Astrocyte (in vitro differentiated cells and primary cell): ENCODE measurements around the gene DTNB. TPM values are rescaled to one million over a fixed set of nuclear protein-coding genes. Genes with fewer than 3 reads are reported as not detected.

Experiments used
- DNase-seq: peaks from one replicate; pipeline ENCODE4 v3.0.0-alpha.2; 2010; ENCODE audit warnings: low read depth
- FAIRE-seq: peaks from 2 replicates; lab custom pipeline; 2011; peaks lifted over from hg19 to GRCh38; lab: Jason Lieb, UNC
- H2AFZ ChIP-seq: 2 replicates; pipeline ENCODE4 v1.6.0; 2012; ENCODE audit warnings: low read depth, low read length, inconsistent platforms
- H3K27ac ChIP-seq: 2 replicates; pipeline ENCODE4 v1.5.1; 2011; ENCODE audit warnings: low read depth, low read length, inconsistent platforms
- H3K27me3 ChIP-seq: 2 replicates; pipeline ENCODE4 v1.6.0; 2011; ENCODE audit warnings: low read length, inconsistent platforms; ENCODE audit not compliant: insufficient read depth
- H3K36me3 ChIP-seq: 2 replicates; pipeline ENCODE4 v1.5.1; 2011; ENCODE audit warnings: low read length, inconsistent platforms; ENCODE audit not compliant: insufficient read depth
- H3K4me1 ChIP-seq: 2 replicates; pipeline ENCODE4 v1.5.1; 2011; ENCODE audit warnings: low read length, inconsistent platforms; ENCODE audit not compliant: insufficient read depth
- H3K4me2 ChIP-seq: 2 replicates; pipeline ENCODE4 v1.6.0; 2012; ENCODE audit warnings: low read length, inconsistent platforms
- H3K4me3 ChIP-seq: 2 replicates; pipeline ENCODE4 v1.5.1; 2011; ENCODE audit warnings: low read depth, mild to moderate bottlenecking, low read length, inconsistent platforms; ENCODE audit not compliant: insufficient read depth
- H3K79me2 ChIP-seq: 2 replicates; pipeline ENCODE4 v1.6.0; 2012; ENCODE audit warnings: mild to moderate bottlenecking, low read length, inconsistent platforms; ENCODE audit not compliant: insufficient read depth
- H3K9ac ChIP-seq: 2 replicates; pipeline ENCODE4 v1.6.0; 2012; ENCODE audit warnings: mild to moderate bottlenecking, low read length, inconsistent platforms
- H3K9me3 ChIP-seq: 2 replicates; pipeline ENCODE4 v1.5.1; 2012; ENCODE audit warnings: low read depth, mild to moderate bottlenecking, low read length, inconsistent platforms; ENCODE audit not compliant: insufficient read depth
- H4K20me1 ChIP-seq: 2 replicates; pipeline ENCODE4 v1.6.0; 2012; ENCODE audit warnings: low read length, inconsistent platforms; ENCODE audit not compliant: insufficient read depth
- H3K27ac Mint-ChIP-seq: one replicate; pipeline ENCODE4 v1.8.0; 2021; ENCODE audit warnings: mild to moderate bottlenecking, mixed read lengths; ENCODE audit not compliant: unreplicated experiment
- H3K27me3 Mint-ChIP-seq: one replicate; pipeline ENCODE4 v1.8.0; 2021; ENCODE audit warnings: low read depth, mixed read lengths; ENCODE audit not compliant: unreplicated experiment
- H3K36me3 Mint-ChIP-seq: one replicate; pipeline ENCODE4 v1.8.0; 2021; ENCODE audit warnings: low read depth, mixed read lengths; ENCODE audit not compliant: unreplicated experiment
- H3K4me1 Mint-ChIP-seq: one replicate; pipeline ENCODE4 v1.8.0; 2021; ENCODE audit warnings: low read depth, mixed read lengths; ENCODE audit not compliant: unreplicated experiment
- H3K4me3 Mint-ChIP-seq: one replicate; pipeline ENCODE4 v1.8.0; 2021; ENCODE audit warnings: mild to moderate bottlenecking, moderate library complexity, mixed read lengths; ENCODE audit not compliant: unreplicated experiment
- H3K9me3 Mint-ChIP-seq: one replicate; pipeline ENCODE4 v1.8.0; 2021; ENCODE audit warnings: mild to moderate bottlenecking, mixed read lengths; ENCODE audit not compliant: unreplicated experiment
- CTCF ChIP-seq: IDR thresholded peaks from 2 replicates; pipeline ENCODE4 v1.5.1; 2011; ENCODE audit warnings: low read depth, mild to moderate bottlenecking, inconsistent platforms, low read length, moderate library complexity; ENCODE audit not compliant: insufficient read depth
- EZH2 ChIP-seq: IDR thresholded peaks from 2 replicates; pipeline ENCODE4 v1.6.1; 2012; ENCODE audit warnings: mild to moderate bottlenecking, low read length, inconsistent platforms; ENCODE audit not compliant: insufficient read depth
- total RNA-seq: library from RNA; stranded (reverse); gene quantifications from 2 replicates; pipeline ENCODE4 v1.2.1, GENCODE V29; 2021

Gene DTNB
- total RNA-seq, 1 donor from 2014 or later, result 5.1 TPM

DNA sequence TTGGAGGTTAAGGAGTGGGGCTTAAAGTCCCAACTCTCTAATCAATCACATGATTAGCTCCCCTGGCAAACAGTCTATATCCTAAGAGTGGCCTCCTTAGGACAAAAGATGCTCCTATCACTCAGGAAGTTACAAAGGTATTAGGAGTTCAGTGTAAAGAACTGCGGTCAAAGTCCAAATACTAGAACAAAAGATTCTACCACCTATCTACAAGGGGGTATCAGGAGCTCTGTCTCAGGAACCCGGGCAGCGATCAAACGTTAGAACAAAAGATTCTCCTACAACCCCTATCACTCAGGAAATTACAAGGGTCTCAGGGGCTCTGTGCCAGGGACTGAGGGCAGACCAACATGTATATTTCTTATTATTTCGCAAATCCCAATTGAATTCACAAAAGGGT lies 58.0 kb downstream of the DTNB start:
- Histone ChIP-seq H3K79me2 (no peaks in the 10 kb centered on the region), H3K4me3 (no peak overlapping the region), H3K27me3 (no peaks in the 10 kb centered on the region), H3K4me1 (peaks cover 13% of the 10 kb centered on the region), H4K20me1 (no peaks in the 10 kb centered on the region), H3K9ac (no peak overlapping the region), H3K27ac (no peak overlapping the region), H3K9me3 (no peaks in the 10 kb centered on the region), H3K36me3 (no peaks in the 10 kb centered on the region), H3K4me2 (no peak overlapping the region), H2AFZ (no peak overlapping the region)
- H3K4me3 Mint-ChIP-seq, result no peak overlapping the region
- no peaks in the 10 kb centered on the region for H3K36me3 Mint-ChIP-seq
- H3K27me3 Mint-ChIP-seq, result no peaks in the 10 kb centered on the region
- H3K27ac Mint-ChIP-seq, result no peak overlapping the region
- H3K4me1 Mint-ChIP-seq, result peaks cover 10% of the 10 kb centered on the region
- no peak for FAIRE-seq
- TF ChIP-seq EZH2 (no peak), CTCF (no peak)
- H3K9me3 Mint-ChIP-seq, result no peaks in the 10 kb centered on the region
- DNase-seq, result no peak

GRCh38 chr2:25614711-25615110 lies 58.7 kb downstream of the DTNB start:
- Histone ChIP-seq H3K27ac (no peak overlapping the region), H3K27me3 (no peaks in the 10 kb centered on the region), H3K9me3 (no peaks in the 10 kb centered on the region), H3K4me2 (no peak overlapping the region), H3K4me1 (peaks cover 13% of the 10 kb centered on the region), H3K36me3 (no peaks in the 10 kb centered on the region), H2AFZ (no peak overlapping the region), H3K9ac (no peak overlapping the region), H3K79me2 (no peaks in the 10 kb centered on the region), H3K4me3 (no peak overlapping the region), H4K20me1 (no peaks in the 10 kb centered on the region)
- H3K27ac Mint-ChIP-seq, result no peak overlapping the region
- H3K36me3 Mint-ChIP-seq, result no peaks in the 10 kb centered on the region
- no peak overlapping the region for H3K4me3 Mint-ChIP-seq
- DNase-seq (no peak), FAIRE-seq (no peak)
- H3K27me3 Mint-ChIP-seq, result no peaks in the 10 kb centered on the region
- no peaks in the 10 kb centered on the region for H3K9me3 Mint-ChIP-seq
- H3K4me1 Mint-ChIP-seq, result peaks cover 10% of the 10 kb centered on the region
- no peak for TF ChIP-seq CTCF
- no peak for TF ChIP-seq EZH2

GRCh38 chr2:25608718-25609117 lies 64.7 kb downstream of the DTNB start:
- TF ChIP-seq CTCF (no peak), EZH2 (no peak)
- Histone ChIP-seq H3K4me1 (no peaks in the 10 kb centered on the region), H2AFZ (no peak overlapping the region), H3K27me3 (no peaks in the 10 kb centered on the region), H3K9me3 (no peaks in the 10 kb centered on the region), H3K36me3 (no peaks in the 10 kb centered on the region), H3K27ac (no peak overlapping the region), H3K79me2 (no peaks in the 10 kb centered on the region), H4K20me1 (no peaks in the 10 kb centered on the region), H3K4me3 (no peak overlapping the region), H3K9ac (no peak overlapping the region), H3K4me2 (no peak overlapping the region)
- DNase-seq, result no peak
- Mint-ChIP-seq H3K4me3 (no peak overlapping the region), H3K9me3 (no peaks in the 10 kb centered on the region), H3K4me1 (no peaks in the 10 kb centered on the region), H3K27me3 (no peaks in the 10 kb centered on the region), H3K36me3 (no peaks in the 10 kb centered on the region), H3K27ac (no peak overlapping the region)
- no peak for FAIRE-seq
